GM19193 (cell line): ENCODE data around the gene DPYD.

Experiments used
- POLR2A ChIP-seq: IDR thresholded peaks from 4 replicates; pipeline ENCODE4 v1.6.1; 2011; ENCODE audit not compliant: insufficient read depth, insufficient read length; ENCODE audit errors: extremely low read depth

The DPYD gene

GRCh38 chr1:97654876-97655585 is 265.8 kb downstream of the DPYD start:
- no peak for TF ChIP-seq POLR2A

GRCh38 chr1:97651250-97651649 is 269.6 kb downstream of the DPYD start:
- TF ChIP-seq POLR2A: no peak

GRCh38 chr1:97649591-97649990 is 271.2 kb downstream of the DPYD start:
- TF ChIP-seq POLR2A: no peak

GRCh38 chr1:97647776-97648175 is 273.1 kb downstream of the DPYD start:
- TF ChIP-seq POLR2A: no peak

GRCh38 chr1:97646071-97646470 is 274.8 kb downstream of the DPYD start:
- no peak for TF ChIP-seq POLR2A

GRCh38 chr1:97640677-97641076 is 280.2 kb downstream of the DPYD start:
- no peak for TF ChIP-seq POLR2A

- no peak for TF ChIP-seq POLR2A
Measured at GRCh38 chr1:97636941-97637340, 283.9 kb downstream of the DPYD start.

GRCh38 chr1:97634758-97635157 is 286.1 kb downstream of the DPYD start:
- TF ChIP-seq POLR2A: no peak

- TF ChIP-seq POLR2A: no peak
Measured at GRCh38 chr1:97632776-97633175, 288.1 kb downstream of the DPYD start.

GRCh38 chr1:97632075-97632474 is 288.8 kb downstream of the DPYD start:
- no peak for TF ChIP-seq POLR2A

GRCh38 chr1:97630948-97631347 is 289.9 kb downstream of the DPYD start:
- no peak for TF ChIP-seq POLR2A

GRCh38 chr1:97630281-97630680 is 290.6 kb downstream of the DPYD start:
- TF ChIP-seq POLR2A: no peak

GRCh38 chr1:97623220-97623619 is 297.6 kb downstream of the DPYD start:
- TF ChIP-seq POLR2A: no peak

- TF ChIP-seq POLR2A: no peak
Measured at GRCh38 chr1:97621955-97622354, 298.9 kb downstream of the DPYD start.

- no peak for TF ChIP-seq POLR2A
Measured at GRCh38 chr1:97619706-97620105, 301.1 kb downstream of the DPYD start.

GRCh38 chr1:97610748-97611147 is 310.1 kb downstream of the DPYD start:
- TF ChIP-seq POLR2A: no peak

GRCh38 chr1:97610102-97610501 is 310.7 kb downstream of the DPYD start:
- no peak for TF ChIP-seq POLR2A
